Activated T-helper 1 cell treated with anti-CD3 and anti-CD28 coated beads, Interleukin-2, amount 50 U/mL, for 16 hours (primary cell): Measurements from ENCODE around the gene DCTN2.
A peak's percentile ranks its signal among the peaks of the same experiment; 100 is the strongest.

Source experiments
- DNase-seq, 2 donors: peaks; one replicate each; pipeline ENCODE4 v3.0.0-alpha.2; 2020; ENCODE audit warnings: low read depth in 1 of 2, low spot score in 1 of 2

The DCTN2 gene

GRCh38 chr12:57550641-57551549 lies 3.9 kb upstream of the DCTN2 start:
- DNase-seq, result no peak

- DNase-seq, result peak; percentile 20 to 30
Observed at GRCh38 chr12:57549909-57550640, 3.1 kb upstream of the DCTN2 start, which contains the start of gene KIF5A. Gene KIF5A, plus strand, starts transcription at chr12:57550044. Its CDS starts 228 bp downstream, at chr12:57550272.

GRCh38 chr12:57549203-57549908 lies 2.4 kb upstream of the DCTN2 start:
- DNase-seq, result no peak

- DNase-seq, result no peak
Observed at GRCh38 chr12:57548488-57548887, 1.5 kb upstream of the DCTN2 start.

GRCh38 chr12:57548013-57548315 lies 972 bp upstream of the DCTN2 start:
- DNase-seq, result no peak

GRCh38 chr12:57547288-57548012 lies 458 bp upstream of the DCTN2 start:
- DNase-seq, result no peak

GRCh38 chr12:57545809-57546437 lies 1.1 kb downstream of the DCTN2 start:
- DNase-seq, result no peak

GRCh38 chr12:57543581-57543980 lies 3.4 kb downstream of the DCTN2 start:
- no peak for DNase-seq

GRCh38 chr12:57541717-57542116 lies 5.3 kb downstream of the DCTN2 start:
- no peak for DNase-seq

- DNase-seq, result no peak
Observed at GRCh38 chr12:57541001-57541400, 6.0 kb downstream of the DCTN2 start.

GRCh38 chr12:57539134-57539768 lies 7.7 kb downstream of the DCTN2 start:
- no peak for DNase-seq

- DNase-seq, result no peak
Observed at GRCh38 chr12:57536597-57536942, 10.4 kb downstream of the DCTN2 start.

GRCh38 chr12:57535764-57536596 lies 11.0 kb downstream of the DCTN2 start:
- DNase-seq, result no peak

GRCh38 chr12:57534991-57535543 lies 11.9 kb downstream of the DCTN2 start:
- DNase-seq, result no peak

GRCh38 chr12:57534250-57534649 lies 12.7 kb downstream of the DCTN2 start:
- DNase-seq, result no peak

GRCh38 chr12:57533108-57533507 lies 13.9 kb downstream of the DCTN2 start:
- DNase-seq, result no peak

GRCh38 chr12:57531836-57532235 lies 15.2 kb downstream of the DCTN2 start:
- no peak for DNase-seq

- no peak for DNase-seq
Observed at GRCh38 chr12:57530396-57531142, 16.4 kb downstream of the DCTN2 start.
